Measurements from ENCODE around the gene NRIP3.
"Not testable (repeated sequence)": the region's sequence is repeated elsewhere in the genome, so short reads cannot be mapped to it uniquely, and the experiment has no call there.

Gene NRIP3

DNA sequence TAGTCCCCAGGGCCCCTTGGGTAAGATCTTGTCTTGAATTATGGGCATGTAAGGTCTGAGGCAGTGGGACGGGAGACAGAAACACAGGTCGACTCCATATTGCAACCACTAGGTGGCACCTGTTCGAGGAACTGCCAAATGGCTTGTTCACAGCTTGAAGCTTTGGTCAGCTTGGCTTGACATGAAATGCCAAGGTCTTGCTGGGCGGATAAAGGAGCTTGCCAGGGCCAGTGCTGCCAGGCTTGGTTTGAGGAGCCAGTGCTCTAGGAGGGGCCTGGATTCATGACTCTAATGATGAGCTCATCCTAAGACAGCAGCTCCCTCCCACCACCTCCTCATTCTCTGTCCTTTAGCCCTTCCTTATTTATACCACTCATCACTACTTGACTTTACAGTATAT lies 11.9 kb upstream of the NRIP3 start:
- peak in 2 of 4 experiments; percentile 12 to 19 for DNase-seq

DNA sequence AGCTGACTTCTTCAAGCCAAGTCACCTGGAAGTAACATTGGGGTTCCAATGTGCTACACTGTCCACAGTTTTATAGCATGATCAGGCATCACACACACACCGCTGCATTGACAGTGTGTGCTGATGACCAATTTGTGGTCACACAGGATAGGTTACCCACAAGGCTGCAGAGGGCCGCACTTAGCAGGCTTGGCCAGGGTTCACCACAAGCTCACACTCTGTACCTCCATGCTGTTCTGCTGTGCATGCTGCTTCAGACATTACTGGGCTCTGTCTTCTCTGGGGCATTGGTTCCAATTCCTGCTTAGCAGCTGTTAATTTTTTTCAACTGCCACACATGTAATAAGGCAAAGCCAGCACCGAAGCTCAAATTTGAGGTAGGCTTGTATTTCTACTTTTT lies 11.0 kb upstream of the NRIP3 start:
- DNase-seq = no peak

DNA sequence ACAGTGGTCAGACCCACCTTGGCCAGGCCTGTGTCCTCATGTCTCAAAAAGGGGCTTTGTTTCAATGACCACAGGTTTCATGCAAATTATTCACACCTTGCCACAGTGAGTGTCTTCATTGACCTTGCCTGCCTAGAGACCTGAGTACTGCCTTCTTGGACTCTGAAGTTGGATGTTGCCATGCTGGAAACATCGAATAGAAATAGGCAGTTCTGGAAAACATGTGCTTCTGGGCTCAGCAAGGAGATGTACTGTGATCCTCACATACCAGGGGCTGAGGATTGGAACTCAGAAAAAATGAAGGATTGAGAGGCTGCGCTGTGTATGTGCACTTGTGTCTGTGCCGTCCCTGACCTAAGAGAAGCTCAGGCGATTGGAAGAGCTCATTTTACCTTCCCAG lies 9.6 kb upstream of the NRIP3 start:
- DNase-seq = no peak

DNA sequence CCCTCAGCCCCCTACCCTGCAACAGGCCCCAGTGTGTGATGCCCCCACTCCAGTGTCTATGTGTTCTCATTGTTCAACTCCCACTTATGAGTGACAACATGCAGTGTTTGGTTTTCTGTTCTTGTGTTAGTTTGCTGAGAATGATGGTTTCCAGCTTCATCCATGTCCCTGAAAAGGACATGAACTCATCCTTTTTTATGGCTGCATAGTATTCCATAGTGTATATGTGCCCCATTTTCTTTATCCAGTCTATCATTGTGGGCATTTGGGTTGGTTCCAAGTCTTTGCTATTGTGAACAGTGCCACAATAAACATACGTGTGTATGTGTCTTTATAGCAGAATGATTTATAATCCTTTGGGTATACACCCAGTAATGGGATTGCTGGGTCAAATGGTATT lies 5.7 kb upstream of the NRIP3 start:
- DNase-seq = not testable (repeated sequence)

DNA sequence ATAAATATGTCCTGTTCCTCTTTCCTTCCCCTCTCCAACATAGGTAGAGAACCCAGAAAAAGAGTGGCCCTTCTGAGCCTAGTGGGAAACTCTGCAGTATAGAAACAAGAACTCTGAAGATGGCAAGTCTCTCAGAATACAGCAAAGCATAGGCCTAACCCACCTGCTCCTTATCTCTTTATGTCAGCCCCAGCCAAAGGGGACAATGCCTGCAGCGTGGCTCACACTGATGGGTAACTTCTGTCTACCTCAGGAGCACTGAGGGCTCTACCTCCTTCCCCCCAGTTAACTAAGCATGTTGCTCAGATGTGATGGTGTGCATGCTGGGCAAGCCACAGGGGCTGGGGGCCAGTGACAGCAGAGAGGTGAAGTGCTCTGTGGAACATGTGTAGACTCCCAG lies 4.9 kb upstream of the NRIP3 start:
- DNase-seq = no peak

DNA sequence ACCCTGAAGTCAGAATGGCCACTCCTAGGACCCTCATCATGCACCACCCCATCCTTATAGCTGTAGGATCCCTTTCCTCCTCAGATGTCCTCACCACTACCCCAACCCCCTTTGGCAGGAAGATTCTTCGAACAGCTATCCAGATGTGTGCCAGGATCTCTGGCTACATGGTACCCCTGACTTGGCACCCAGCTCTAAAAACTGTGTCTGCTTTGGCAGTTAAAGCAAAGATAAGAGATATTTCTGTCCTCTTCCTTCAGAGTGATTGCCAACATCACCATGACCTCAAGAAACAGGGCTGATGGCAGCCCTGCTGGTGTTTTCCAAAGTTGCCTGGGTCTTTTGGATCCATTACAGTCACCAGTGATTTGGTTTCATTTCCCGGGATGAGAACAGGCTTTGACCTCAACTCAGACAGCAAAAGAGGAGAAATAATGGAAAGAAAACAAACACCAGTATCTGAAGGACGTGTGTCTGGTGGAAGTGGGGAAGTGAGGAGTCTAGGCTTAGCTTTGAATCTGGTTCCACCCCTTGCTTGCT lies 4.3 kb upstream of the NRIP3 start:
- no peak for DNase-seq

DNA sequence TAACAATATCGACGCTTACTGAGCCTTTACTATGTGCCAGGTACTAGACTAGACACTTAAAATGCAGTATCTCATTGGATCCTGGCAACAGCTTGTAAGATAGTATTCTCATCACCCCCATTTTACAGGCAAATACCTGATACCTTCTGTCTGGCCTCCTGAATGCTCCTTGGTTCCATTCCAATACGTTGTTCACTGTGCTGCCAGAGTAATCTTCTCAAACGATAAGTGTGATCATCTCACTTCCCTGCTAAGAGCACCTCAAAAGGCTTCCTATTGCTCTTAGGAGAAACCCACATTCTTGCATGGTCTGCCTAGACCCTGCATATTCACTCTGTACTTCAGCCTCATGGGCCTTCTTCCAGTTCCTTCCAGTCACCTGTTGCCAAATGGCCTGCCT lies 1.3 kb upstream of the NRIP3 start:
- DNase-seq = no peak

DNA sequence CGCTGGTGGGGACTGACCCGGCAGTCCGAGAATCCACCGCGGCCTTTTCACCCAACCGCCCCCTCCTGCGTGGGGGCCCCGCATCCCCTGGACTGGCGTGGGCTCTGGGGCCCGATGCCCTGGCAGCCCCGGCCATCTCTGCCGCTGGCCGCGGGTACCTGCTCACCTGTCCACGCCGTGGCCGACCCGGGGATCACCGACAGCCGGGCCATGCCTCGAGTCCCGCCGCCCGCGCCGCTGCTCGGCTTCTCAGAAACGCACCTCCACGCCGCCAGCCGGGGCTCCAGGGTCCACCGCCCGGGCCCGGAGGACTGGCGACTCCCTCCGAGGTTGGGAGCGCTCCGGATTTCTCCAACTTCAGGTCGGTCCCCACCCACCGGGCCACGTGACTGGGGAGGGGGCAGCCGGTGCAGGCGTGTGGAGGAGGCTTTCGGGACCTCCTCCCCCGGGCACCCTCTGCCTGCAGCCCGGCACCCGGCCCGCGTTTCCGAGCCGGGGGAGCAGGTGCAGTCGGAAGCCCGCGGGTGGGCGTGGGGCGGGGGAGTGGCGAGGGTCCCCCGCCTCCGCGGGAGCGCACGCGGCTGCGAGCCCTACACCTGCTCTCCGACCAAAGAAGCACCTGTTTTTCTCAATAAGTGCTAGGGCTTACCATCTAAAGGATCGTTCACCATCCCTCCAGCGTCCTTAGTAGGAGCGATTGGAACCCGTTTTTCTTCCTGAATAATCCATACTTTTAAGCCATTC lies 554 bp upstream of the NRIP3 start:
- peak in 1 of 4 experiments; percentile 14 for DNase-seq

DNA sequence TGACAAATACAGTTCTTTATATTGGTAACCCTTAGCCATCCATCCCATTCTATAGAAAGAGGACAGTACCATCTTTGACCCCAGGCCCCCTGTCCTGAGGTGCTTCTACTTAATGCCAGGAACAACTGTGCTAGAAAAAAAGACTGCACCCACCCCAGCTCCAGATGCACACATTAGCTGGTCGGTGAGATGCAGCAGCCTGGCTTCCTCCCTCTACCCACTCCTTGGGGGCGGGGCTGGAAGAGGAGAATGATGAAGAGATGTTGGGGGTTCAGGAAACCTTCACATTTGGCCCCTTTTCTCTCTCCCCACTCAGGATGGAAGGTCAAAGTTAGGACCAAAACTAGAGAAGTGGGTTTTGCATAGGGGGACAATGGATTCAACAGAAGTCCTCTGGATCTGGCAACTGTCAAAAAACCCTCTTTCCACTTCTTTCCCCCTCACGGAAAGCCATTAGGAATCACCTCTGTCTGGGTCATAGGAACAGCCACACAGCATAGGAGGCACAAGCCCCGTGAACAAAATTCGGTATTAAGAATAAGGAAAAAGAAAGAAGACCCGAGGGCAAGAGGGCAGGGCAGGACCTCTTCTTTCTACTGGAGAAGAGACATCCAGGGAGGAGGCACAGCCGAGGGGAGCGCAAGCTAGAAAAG lies 755 bp downstream of the NRIP3 start:
- DNase-seq = no peak

DNA sequence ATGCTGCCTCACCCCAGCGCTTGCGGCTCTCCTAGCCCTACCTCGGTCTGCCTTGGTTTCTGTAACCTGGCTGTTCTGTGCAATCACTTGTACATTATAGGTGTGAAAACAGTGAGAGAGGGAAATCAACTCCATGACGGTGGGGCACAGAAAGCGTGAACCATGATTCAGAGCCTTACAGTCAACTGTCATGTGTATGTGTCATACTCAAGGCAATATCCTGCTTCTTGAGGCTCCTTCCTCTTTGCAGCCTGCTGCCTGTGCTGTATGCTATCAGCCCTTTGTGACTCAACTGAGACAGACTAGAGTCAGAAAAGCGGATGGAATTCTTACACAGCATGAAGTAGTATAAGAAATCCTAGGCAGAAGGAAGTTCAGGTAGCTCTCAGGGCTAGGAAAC lies 2.1 kb downstream of the NRIP3 start:
- peak in 1 of 4 experiments; percentile 10 for DNase-seq

DNA sequence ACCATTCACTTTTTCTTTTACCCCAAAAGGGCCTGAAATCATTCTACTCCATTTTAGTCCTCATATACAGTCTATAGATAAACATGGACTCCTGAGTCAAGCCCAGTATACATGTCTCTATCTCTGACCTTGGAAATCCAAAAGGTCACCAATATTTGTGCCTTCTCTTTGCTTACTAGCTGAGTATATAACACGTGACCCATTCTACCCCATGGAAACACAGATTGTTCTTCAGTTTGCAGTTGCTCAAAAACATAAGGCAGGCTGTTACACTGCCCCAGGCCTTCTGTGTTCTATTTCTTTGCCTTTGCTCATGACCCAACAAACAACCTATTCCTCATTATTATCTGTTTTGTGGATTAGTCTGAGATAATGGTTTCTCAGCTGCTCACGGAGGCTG lies 5.8 kb downstream of the NRIP3 start:
- no peak for DNase-seq

DNA sequence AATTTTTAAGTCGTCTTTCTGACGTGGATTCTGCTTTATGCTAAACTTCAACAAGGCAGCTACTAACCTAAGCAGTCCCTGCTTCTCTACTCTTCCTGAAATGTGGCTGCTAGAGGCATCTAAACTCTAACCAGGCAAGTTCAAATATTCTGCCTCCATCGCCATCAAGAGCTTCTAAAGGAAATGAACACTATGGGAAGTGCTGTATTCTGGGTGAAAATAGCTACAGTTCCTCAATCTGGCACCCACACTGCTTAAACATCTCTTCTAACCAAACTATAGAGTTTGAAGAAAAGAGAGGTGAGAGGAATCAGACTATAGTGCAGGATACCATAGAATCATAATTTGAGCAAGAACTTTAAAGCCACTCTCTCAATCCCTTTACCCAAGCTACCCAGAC lies 6.3 kb downstream of the NRIP3 start:
- no peak for DNase-seq

DNA sequence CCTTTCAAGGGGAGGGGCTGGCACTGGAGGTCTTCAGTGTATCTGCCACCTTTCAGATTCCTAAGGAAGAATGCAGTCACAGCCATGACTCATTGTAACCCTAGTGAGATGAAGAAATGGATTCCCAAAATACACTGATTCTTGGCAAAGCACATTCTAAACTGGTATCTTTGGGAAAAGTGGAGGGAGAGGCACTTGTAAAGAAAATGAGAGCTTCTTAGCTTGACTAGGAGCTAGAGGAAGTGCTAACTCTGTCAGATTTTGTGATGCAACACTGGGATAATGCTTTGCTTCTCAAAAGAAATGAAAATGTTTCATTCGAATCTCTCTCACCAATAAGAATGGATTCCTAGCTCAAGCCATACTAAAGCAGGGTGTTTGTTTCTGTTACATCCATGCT lies 14.3 kb downstream of the NRIP3 start:
- no peak for DNase-seq

DNA sequence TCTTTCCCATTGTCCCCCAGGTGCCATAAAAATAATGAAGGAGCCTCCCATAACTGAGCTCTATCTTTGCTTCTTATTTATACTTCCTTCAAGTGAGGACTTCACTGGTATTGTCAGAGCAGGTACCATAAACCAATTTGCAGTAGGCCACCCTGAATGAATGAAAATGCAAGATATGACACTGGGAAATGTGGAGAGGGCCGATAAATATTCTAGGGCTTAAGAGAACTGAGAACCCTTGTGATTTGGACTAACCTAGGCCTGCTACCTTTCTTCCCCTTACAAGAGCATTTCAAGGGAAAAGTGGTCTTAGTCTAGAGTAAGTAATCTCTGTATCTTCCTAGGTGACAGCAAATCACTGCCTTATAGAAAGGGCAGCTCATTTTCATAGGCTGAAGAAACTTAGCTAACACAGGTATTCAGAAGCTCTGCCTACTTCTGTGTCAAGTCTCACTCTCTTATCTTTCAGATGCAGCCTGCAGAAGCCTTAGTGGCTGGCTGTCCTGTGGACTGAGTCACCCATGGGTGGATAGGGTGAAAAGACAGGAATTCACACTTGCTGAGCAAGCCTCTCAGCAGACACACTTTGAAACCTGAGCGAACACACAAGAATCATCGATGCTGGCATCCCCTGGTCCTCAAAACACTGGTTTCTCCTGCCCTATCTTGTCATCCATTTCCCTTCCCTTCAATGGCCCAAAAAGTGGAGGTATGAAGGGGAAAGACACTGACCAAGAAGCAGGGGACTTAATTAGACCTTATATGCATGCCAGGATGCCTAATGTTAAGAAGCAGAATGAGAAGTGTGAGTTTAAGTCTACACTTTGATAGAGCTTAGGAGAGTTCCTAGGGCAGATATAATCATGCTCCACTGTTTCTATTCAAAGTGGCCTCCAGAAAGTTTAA lies 15.2 kb downstream of the NRIP3 start:
- no peak for DNase-seq

DNA sequence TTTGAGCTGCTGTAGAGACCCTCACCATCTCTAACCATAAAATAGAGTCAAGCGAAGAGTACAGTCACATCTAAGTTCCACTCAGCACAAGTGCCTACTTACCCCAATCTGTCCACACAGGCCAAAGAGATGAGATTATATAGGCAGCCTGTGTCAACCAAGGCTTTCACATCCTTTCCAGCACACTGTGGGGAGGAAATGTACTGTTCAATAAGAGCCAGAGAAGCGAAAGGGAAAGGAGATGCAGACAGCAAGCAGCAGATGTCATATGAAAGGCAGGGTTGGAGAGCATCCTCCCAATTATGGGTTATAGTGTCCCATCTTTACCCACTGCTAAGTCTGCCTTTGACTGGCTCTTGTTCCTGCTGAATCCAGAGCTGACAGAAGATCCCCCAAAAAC lies 16.4 kb downstream of the NRIP3 start:
- DNase-seq = no peak

DNA sequence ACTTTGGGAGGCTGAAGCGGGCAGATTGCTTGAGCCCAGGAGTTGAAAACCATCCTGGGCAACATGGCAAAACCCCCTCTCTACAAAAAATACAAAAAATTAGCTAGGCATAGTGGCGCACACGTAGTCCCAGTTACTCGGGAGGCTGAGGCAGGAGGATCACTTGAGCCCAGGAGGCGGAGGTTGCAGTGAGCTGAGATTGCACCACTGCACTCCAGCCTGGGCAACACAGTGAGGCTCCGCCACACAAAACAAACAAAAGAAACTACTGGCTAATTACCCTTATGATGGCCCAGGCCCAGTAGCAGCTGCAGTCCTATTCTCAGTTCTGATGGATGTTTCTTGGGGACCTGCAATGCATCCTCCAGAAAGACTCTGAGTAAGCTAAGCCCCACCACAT lies 17.0 kb downstream of the NRIP3 start:
- DNase-seq = not testable (repeated sequence)

DNA sequence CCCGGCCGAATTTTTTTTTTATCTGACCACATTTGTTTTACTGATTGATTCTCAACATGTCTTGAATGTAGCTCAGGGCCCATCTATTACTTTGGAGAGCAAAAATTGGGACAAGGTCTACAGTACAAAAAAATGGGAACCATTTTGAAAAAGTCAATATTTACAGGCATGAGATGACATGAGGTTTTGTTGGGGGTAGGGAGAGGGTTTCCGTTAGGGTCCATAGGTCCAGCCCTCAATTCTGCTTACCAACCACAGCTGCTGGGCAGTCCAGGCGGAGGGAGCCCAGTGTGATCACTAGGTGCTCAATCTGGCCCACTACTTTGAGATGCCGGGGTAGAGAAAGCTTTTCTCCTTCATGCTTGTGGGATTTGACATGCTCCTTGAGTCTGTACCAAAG lies 18.3 kb downstream of the NRIP3 start:
- no peak for DNase-seq

DNA sequence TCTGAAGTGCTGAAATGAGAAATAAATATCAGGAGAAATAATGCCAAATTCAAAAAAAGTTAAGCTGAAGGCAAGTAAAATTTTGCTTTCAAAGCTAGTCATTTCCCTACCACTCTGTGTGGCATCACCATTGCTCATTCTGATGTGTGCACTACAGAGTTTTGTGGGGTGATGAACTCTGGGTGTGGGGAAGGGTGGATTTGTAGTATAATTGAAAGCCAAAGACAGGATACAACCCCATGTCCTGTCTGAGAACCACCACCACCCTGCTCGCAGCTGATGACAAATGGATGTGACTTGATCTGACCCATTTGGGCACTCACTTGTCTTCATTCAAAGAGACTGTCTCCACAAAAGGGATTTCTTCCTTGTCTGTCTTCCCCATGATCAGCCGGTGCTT lies 20.2 kb downstream of the NRIP3 start:
- DNase-seq = no peak

DNA sequence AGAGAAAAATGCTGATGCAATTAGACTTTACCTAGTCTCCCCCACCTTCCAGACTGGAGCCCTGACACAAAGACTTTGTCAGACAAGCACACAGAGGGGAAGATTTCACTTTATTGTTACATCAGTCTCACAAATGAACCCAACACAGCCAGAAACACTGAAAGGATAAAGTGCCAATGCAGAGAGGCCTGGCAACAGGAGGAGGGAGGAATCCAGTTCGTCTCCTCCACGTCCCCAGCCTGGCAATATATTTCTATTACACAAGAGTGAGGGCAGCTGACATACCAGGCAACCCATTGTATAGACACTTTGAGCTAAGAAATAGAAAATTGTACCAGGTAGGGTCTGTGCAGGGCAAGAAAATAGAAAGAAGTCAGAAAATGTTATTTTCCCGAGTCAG lies 23.3 kb downstream of the NRIP3 start:
- DNase-seq = no peak

DNA sequence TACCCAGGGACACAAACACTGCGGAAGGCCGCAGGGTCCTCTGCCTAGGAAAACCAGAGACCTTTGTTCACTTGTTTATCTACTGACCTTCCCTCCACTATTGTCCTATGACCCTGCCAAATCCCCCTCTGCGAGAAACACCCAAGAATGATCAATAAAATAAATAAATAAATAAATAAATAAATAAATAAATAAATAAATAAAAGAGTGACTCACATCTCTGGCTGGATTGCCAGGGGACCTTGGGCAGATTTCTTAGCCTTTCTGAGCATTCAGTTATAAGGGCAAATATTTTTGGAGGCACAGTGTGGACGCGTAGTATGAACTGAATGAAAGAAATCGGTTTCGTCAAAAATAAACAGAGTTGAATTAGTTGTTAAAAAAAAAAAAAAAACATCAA lies 24.4 kb downstream of the NRIP3 start:
- not testable (repeated sequence) for DNase-seq

DNA sequence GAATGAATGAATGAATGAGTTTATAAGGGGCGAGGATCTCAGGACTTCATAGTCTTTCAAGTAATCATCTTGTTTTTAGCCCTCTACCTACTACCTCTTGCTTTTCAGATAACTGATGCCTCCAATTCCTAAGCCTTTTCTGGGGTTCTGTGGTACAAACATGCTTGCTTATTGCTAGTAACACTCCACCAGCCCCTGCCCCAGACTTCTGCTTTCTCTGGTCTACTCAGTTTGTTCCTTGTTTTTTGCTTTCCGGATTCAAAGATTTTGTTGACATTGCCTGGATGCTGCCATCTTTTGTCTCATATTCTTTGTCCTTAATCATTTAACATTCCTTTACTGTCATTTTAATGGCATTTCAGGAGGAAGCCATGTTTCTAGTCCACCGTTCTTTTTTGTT lies 30.7 kb downstream of the NRIP3 start:
- DNase-seq = no peak

DNA sequence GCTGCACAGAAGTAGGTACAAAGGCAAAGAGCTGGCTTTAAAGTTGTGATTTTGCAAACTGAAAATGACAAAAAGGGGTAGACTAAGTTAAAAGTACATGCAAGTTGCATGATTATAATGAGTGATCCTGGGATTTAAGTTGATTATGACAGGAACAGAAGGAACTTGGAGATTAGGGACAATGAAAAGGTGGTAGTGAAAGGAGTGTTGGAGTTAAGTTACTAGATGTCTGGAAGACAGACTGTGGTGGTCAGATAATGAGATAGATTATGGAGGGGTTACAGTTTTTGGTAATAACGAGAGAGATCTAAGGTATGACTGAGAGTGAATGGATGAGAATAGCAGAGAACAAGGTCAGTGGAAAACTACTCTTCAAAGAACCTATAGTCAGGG lies 31.9 kb downstream of the NRIP3 start:
- DNase-seq = no peak

DNA sequence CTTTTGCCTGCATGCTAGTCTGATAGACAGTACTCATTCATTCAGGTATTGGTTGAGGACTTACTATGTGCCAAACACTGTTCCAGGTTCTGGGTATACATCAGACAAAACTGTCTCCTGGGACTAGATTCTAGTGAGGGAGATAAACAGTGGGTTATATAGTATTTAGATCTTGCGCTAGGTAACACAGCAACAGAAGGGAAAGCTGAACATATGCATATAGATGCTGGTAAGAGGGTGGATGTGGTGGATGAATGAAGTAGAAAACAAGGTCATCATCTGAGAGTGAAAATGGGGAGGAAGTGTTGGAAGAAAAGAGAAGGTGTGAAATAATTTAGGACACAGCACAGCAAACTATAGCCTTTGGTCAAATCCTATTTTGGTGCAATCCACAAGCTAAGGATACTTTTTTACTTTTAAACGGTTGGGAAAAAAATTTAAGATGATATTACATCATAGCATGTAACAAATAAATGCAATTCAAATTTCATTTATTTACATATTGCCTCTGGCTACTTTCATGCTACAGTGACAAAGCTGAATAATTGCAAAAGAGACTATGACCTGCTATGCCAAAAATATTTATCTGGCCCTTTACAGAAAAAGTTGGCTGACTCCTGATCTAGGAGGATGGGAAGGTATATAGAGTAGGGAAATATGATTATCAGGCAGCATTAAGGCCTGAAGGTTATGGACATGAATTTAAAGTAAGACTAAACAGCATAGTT lies 32.4 kb downstream of the NRIP3 start:
- no peak for DNase-seq
